CD4-positive, alpha-beta T cell (primary cell): ENCODE data around the gene CPM. TPM values are rescaled to one million over a fixed set of nuclear protein-coding genes. Genes with fewer than 3 reads are reported as not detected.

ENCODE experiments used
- ATAC-seq: fragments of 200-7000 bp; cut with Tn5 transposase; one replicate; pipeline ENCODE4 v1.10.0; 2022; ENCODE audit warnings: mild to moderate bottlenecking; ENCODE audit not compliant: poor library complexity
- CTCF ChIA-PET: fragments of 350-600 bp; sonication (Branson Sonifier 250); formaldehyde crosslinking; loops from one replicate; lab custom pipeline; 2021; ENCODE audit warnings: antibody characterized with exemption, inconsistent platforms; lab: Charles Lee
- POLR2A ChIA-PET: fragments of 350-600 bp; sonication (Branson Sonifier 250); formaldehyde crosslinking; loops from one replicate; lab custom pipeline; 2021; ENCODE audit warnings: antibody characterized with exemption, inconsistent platforms; lab: Charles Lee
- DNase-seq, 14 experiments: peaks; one replicate each; pipeline ENCODE4 v3.0.0-alpha.2; 2013 to 2020; ENCODE audit warnings: mixed read lengths in 2 of 14
- H3K27ac ChIP-seq, 2 donors: one replicate each; pipeline versions ENCODE4 v1.5.1 to v1.7.0; 2013; ENCODE audit warnings: low read length in 2 of 2, low read depth in 1 of 2, mild to moderate bottlenecking in 1 of 2
- H3K27me3 ChIP-seq, 2 experiments: 1 replicate in 1 of 2; 2 replicates in 1 of 2; pipeline versions ENCODE4 v1.6.1 to v1.7.0; 2013; ENCODE audit warnings: low read length in 2 of 2, control low read depth in 1 of 2, mild to moderate bottlenecking in 1 of 2, moderate library complexity in 1 of 2; ENCODE audit not compliant: insufficient read depth in 2 of 2, control insufficient read depth in 1 of 2
- H3K36me3 ChIP-seq: one replicate; pipeline ENCODE4 v1.6.1; 2013; ENCODE audit warnings: low read length, control low read depth; ENCODE audit not compliant: insufficient read depth
- H3K4me1 ChIP-seq: one replicate; pipeline ENCODE4 v1.6.1; 2013; ENCODE audit warnings: low read length, control low read depth; ENCODE audit not compliant: insufficient read depth
- H3K4me3 ChIP-seq: one replicate; pipeline ENCODE4 v1.5.1; 2013; ENCODE audit warnings: mild to moderate bottlenecking, low read length, moderate library complexity
- H3K9me3 ChIP-seq, 2 experiments: 1 replicate in 1 of 2; 2 replicates in 1 of 2; pipeline versions ENCODE4 v1.6.1 to v1.7.0; 2013; ENCODE audit warnings: low read length in 2 of 2, mild to moderate bottlenecking in 2 of 2, control low read depth in 1 of 2, moderate library complexity in 1 of 2; ENCODE audit not compliant: control insufficient read depth in 1 of 2, insufficient read depth in 1 of 2
- H3K27ac Mint-ChIP-seq: one replicate; pipeline ENCODE4 v1.8.0; 2020; ENCODE audit warnings: mixed read lengths
- H3K27me3 Mint-ChIP-seq: one replicate; pipeline ENCODE4 v1.8.0; 2021; ENCODE audit warnings: mixed read lengths
- H3K36me3 Mint-ChIP-seq: one replicate; pipeline ENCODE4 v1.8.0; 2021; ENCODE audit warnings: low read depth, mixed read lengths
- H3K4me1 Mint-ChIP-seq: one replicate; pipeline ENCODE4 v1.8.0; 2021; ENCODE audit warnings: low read depth, mixed read lengths
- H3K4me3 Mint-ChIP-seq: one replicate; pipeline ENCODE4 v1.8.0; 2020; ENCODE audit warnings: mild to moderate bottlenecking, mixed read lengths
- H3K9me3 Mint-ChIP-seq: one replicate; pipeline ENCODE4 v1.8.0; 2020; ENCODE audit warnings: mixed read lengths
- CTCF ChIP-seq: fragments of 200-600 bp; IDR thresholded peaks from one replicate; pipeline ENCODE4 v1.8.0; 2022; ENCODE audit warnings: antibody characterized with exemption, mild to moderate bottlenecking
- intact Hi-C, 2 experiments: fragments of 100-400 bp; cut with DNase I in 1 of 2; cut with micrococcal nuclease in 1 of 2; formaldehyde crosslinking; loops; one replicate each; pipeline versions ENCODE4 v1.15.1 to v1.9.0; 2023 to 2025; cut with DNase I, micrococcal nuclease
- total RNA-seq, 174 experiments: library from RNA in 2 of 174; stranded (reverse) in 2 of 174; gene quantifications; one replicate each; pipeline ENCODE4 v1.2.3 and lab custom pipeline; 2021 to 2026

The CPM gene
- total RNA-seq, 2 experiments from 2014 or later, result 1.9 to 2.2 TPM

DNA sequence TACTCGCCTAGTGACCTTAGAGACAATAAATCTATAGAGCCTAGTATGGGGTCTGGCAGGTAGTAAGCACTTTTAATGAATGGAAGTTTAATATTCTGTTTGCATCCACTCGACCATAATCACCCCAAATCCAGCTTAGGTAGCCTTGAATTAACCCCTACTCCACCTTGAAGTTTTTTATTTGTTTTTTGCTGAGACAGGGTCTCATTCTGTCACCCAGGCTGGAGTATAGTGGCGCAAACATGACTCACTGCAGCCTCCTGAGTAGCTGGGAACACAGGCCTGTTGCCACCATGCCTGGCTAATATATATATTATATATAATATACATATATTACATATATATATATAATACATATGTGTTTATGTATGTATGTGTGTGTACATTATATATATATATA, 86.2 kb downstream of the CPM start:
- no peaks in the 10 kb centered on the region for H3K4me1 Mint-ChIP-seq
- no peak overlapping the region for H3K4me3 Mint-ChIP-seq
- peaks cover 16% of the 10 kb centered on the region for H3K36me3 Mint-ChIP-seq
- no peak overlapping the region for H3K27ac ChIP-seq
- no peaks in the 10 kb centered on the region for H3K27me3 Mint-ChIP-seq
- intact Hi-C loops, result no loop called here
- H3K36me3 ChIP-seq, result peaks cover 20% of the 10 kb centered on the region
- TF ChIP-seq CTCF, result no peak
- no peaks in the 10 kb centered on the region for H3K9me3 Mint-ChIP-seq
- DNase-seq, result no peak
- CTCF ChIA-PET, result no interaction called here
- peak overlapping the region; percentile 47 for H3K27ac Mint-ChIP-seq
- H3K27me3 ChIP-seq, result no peaks in the 10 kb centered on the region
- no peaks in the 10 kb centered on the region for H3K9me3 ChIP-seq
- H3K4me1 ChIP-seq, result no peaks in the 10 kb centered on the region
- POLR2A ChIA-PET, result interaction anchor here (0.7 to 1.3 kb wide), 2 partner anchors 520 to 666 kb away, joined by 3 read pairs; no protein-coding TSS in a partner anchor
- H3K4me3 ChIP-seq, result no peak overlapping the region
- no peak for ATAC-seq

- peaks cover 33% of the 10 kb centered on the region for H3K36me3 Mint-ChIP-seq
- intact Hi-C loops, result no loop called here
- H3K27ac Mint-ChIP-seq, result no peak overlapping the region
- H3K27me3 Mint-ChIP-seq, result no peaks in the 10 kb centered on the region
- H3K27ac ChIP-seq, result no peak overlapping the region
- no peaks in the 10 kb centered on the region for H3K4me1 ChIP-seq
- ChIA-PET POLR2A (interaction anchor here (1.2 kb wide), 1 partner anchor 14 kb away, joined by 5 read pairs; no protein-coding TSS in a partner anchor), CTCF (interaction anchor here (3.1 kb wide), 1 partner anchor 14 kb away, joined by 18 read pairs; no protein-coding TSS in a partner anchor)
- no peaks in the 10 kb centered on the region for H3K4me1 Mint-ChIP-seq
- ATAC-seq (no peak), DNase-seq (no peak)
- no peak overlapping the region for H3K4me3 ChIP-seq
- no peaks in the 10 kb centered on the region for H3K27me3 ChIP-seq
- H3K4me3 Mint-ChIP-seq, result no peak overlapping the region
- no peaks in the 10 kb centered on the region for H3K9me3 ChIP-seq
- TF ChIP-seq CTCF, result no peak
- peaks cover 32% of the 10 kb centered on the region for H3K36me3 ChIP-seq
- no peaks in the 10 kb centered on the region for H3K9me3 Mint-ChIP-seq
These were observed 87.9 kb downstream of the CPM start for GRCh38 chr12:68844788-68845695.

- Mint-ChIP-seq H3K27ac (peak overlapping the region; percentile 27), H3K9me3 (no peaks in the 10 kb centered on the region), H3K4me3 (no peak overlapping the region), H3K4me1 (no peaks in the 10 kb centered on the region), H3K36me3 (peaks cover 41% of the 10 kb centered on the region), H3K27me3 (no peaks in the 10 kb centered on the region)
- CTCF ChIA-PET, result interaction anchor here (3.1 kb wide), 1 partner anchor 14 kb away, joined by 18 read pairs; no protein-coding TSS in a partner anchor
- no peak for TF ChIP-seq CTCF
- intact Hi-C loops, result no loop called here
- Histone ChIP-seq H3K27ac (no peak overlapping the region), H3K4me3 (no peak overlapping the region), H3K36me3 (peaks cover 38% of the 10 kb centered on the region), H3K27me3 (no peaks in the 10 kb centered on the region), H3K4me1 (no peaks in the 10 kb centered on the region), H3K9me3 (no peaks in the 10 kb centered on the region)
- POLR2A ChIA-PET, result interaction anchor here (1.2 kb wide), 1 partner anchor 14 kb away, joined by 5 read pairs; no protein-coding TSS in a partner anchor
- no peak for DNase-seq
- ATAC-seq, result no peak
These were observed 88.6 kb downstream of the CPM start for GRCh38 chr12:68844318-68844745.
